Ramos (cell line): ENCODE measurements around the gene STRC.
"Not testable (repeated sequence)": the region's sequence is repeated elsewhere in the genome, so short reads cannot be mapped to it uniquely, and the experiment has no call there.

ENCODE experiments used
- in situ Hi-C: fragments of 300-500 bp; cut with MboI; formaldehyde crosslinking; loops from one replicate; pipeline ENCODE4 v1.14.3; 2022; ENCODE audit warnings: low sequenced_read_pairs; ENCODE audit not compliant: unreplicated experiment

STRC gene

GRCh38 chr15:43618700-43619099, at the start of gene STRC:
Gene STRC (minus strand): TSS chr15:43618800. CDS start chr15:43618722, 78 bp downstream.
- in situ Hi-C loops, result not testable (repeated sequence)

DNA sequence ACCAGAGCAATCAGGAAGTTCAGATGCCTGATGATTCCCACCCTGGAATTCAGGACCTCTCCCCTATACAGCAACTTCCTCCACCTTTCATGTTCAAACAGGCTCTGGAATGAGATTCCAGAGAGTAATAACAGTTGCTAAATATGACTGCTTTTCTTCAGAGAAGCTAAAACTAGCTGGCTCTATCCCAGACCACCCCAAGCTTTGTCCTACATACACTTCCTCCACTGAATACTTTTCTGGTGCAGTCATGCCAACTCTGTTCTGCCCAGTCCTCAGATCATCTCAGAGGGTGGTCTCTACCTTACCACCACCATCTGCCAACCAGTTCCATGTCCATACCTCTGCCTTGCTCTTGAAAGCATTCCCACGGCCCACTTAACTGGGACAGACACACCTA, 47.6 kb upstream of the STRC start:
- in situ Hi-C loops, result not testable (repeated sequence)

DNA sequence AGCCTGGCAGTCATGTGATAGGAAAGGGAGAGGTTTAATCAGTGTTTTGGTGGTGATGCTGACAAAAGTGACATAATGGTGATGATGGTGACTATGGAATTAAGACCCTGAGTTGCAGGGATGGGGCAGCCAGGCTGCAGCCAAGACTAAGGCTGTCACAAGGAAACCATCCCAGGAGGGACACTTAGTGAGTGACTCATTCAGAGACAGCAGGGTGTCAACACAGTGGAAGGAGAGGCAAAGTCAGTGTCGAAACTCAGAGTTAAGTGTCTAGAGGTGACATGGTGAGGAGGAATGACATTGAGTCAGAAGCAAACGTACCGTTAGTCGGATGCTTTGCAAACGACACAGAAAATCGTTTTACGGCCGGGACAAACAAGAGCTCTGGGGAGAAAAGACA, 44.7 kb upstream of the STRC start:
- in situ Hi-C loops, result not testable (repeated sequence)

- in situ Hi-C loops, result not testable (repeated sequence)
Observed at GRCh38 chr15:43662293-43662692, 43.7 kb upstream of the STRC start.

DNA sequence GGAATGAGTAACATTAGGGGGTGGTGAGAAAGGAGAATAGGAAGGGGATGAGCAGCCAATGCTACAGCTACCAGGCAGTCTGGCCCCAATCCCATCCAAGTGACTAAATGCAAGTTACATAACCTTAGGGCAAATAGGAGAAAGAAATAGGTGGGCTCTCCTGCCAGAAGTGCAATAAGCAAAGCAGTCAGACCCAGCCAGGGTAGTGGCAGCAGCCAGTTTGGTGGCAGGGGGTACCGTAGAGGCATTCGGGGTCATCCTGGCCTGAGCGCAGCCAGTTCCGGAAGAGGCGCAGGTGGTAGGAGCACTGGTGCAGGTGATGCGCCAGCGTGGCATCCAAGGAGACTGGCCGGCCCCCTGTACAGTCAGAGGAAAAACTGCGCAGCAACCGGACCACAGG, 41.1 kb upstream of the STRC start:
- in situ Hi-C loops, result not testable (repeated sequence)

DNA sequence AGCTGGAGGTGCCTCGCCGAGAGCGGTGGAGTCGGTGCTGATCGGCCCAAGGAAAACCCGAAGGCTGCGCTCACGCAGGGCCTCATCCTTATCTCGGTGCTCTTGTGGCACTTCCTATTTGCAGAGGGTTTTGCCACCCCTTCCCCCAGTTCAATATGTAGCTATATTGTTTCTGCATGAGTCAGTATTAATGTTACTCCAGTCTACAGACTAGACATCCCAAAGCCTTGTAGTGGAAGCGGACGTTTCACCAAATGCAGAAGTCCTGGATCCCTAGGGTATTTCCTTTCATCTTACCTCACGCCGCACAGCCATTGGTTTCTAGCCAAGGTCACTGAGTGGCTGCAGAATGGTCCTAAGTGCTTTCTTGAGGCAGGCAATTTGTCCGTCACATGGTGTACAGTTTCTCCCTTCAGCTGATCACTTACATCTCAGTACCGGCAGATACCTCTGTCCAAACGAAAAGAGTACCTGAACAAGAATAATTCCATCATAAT, 30.9 kb upstream of the STRC start:
- in situ Hi-C loops, result not testable (repeated sequence)

- in situ Hi-C loops, result no loop called here
Observed at GRCh38 chr15:43648649-43649429, 30.2 kb upstream of the STRC start, which contains the start of gene CATSPER2. Gene CATSPER2 (minus strand): TSS chr15:43648844. CDS start chr15:43648061, 783 bp downstream.

- in situ Hi-C loops, result not testable (repeated sequence)
Observed at GRCh38 chr15:43638464-43639204, 20.0 kb upstream of the STRC start.

DNA sequence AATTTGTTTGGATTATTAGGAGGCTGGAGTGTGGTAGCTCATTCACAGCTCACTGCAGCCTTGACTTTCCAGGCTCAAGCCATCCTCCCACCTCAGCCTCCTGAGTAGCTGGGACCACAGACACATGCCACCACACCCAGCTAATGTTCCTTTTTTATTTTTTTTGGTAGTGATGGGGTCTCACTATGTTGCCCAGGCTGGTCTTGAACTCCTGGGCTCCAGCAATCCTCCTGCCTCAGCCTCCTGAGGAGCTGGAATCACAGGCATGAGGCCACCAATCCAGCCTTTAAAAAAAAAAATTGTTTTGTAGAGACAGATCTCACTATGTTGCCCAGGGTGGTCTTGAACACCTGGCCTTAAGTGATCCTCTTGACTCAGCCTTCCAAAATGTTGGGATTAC, 8.3 kb upstream of the STRC start:
- in situ Hi-C loops, result not testable (repeated sequence)

- in situ Hi-C loops, result no loop called here
Observed at GRCh38 chr15:43625106-43625505, 6.5 kb upstream of the STRC start.

- in situ Hi-C loops, result not testable (repeated sequence)
Observed at GRCh38 chr15:43622068-43622799, 3.6 kb upstream of the STRC start.

DNA sequence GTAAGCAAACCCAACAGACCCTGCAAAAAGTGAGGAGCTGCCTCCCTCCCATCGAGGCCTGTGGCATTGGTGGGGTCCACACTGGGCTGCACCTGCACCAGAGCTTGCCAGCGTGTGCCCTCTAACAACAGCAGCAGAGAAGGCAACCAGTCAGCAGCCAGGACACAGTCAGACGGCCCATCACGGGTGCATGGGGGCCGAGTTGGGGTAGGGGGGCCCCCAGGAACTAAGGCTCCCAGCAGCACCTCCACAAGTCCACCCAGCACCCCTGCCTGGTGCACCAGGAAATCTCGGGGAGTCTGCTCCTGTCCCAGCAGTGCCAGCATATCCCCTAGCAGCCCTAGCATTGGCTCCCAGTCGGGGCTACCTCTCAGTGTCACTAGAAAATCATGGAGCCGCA, 850 bp downstream of the STRC start:
- in situ Hi-C loops, result not testable (repeated sequence)

GRCh38 chr15:43602233-43602632, 16.4 kb downstream of the STRC start:
- in situ Hi-C loops, result not testable (repeated sequence)

DNA sequence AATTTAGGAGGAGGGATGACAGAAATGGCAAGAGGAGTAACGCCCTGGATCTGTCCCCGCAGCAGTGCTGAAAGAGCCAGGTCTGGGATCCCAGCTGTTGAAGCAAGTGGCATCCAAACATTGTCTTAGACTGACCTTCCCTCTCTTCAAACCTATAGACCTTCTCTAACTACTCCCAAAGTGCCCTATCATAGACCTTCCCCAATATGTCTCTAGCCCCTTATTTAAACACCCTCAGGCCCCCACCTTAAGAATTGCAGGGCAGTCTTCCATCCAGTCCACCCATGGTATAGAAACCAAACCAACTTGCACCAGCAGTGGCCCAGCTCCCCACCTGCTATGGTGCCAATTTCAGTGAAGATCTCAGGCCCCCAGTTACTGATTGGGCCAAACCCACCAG, 18.4 kb downstream of the STRC start:
- in situ Hi-C loops, result not testable (repeated sequence)

GRCh38 chr15:43599131-43599530, 19.5 kb downstream of the STRC start:
- in situ Hi-C loops, result not testable (repeated sequence)

DNA sequence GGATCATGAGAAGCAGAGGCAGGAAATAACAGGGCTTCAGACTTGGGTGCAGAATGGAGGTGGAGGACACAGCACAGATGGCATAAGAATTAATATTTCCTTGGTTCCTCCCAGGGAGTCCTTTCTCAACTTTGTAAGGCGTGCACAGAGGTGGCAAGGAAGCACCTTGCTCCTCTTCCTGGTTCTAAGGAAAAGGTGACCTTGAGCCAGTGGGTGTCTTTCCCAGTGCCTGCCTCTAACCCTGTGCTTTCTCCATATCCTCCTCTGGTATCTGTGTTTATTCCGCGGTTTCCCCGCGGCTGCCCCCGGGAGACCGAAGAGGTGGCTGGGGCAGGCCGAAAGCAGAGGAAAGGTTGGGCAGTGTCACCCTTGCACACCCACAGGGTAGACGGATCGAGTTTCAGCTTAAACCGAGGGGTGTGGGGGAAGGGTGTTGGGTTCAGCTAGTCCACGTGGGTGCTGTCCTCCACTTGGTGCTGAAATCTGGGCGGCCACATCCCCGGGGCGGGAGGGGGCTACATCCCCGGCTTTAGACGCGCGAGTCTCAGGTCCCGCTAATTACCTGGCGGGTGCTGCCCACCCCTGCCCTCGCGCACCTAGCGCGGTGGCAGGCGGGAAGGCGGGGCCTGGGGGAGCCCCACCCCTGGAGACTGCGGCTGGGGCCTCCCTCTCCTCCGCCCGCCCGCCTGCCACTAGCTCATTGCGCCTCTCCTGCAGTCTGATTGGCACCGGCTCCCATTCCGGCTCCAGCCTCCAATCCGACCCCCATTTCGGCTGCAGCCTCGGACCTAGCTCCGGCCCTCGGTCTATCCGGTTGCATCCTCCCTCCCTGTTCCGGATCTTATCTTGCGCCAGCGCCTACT, 25.0 kb downstream of the STRC start, which contains the start of gene CKMT1B:
CKMT1B (plus strand) TSS at position 700 of the 863 bp plus-strand sequence. CDS start 192 bp downstream, outside the sequence.
- in situ Hi-C loops, result not testable (repeated sequence)

DNA sequence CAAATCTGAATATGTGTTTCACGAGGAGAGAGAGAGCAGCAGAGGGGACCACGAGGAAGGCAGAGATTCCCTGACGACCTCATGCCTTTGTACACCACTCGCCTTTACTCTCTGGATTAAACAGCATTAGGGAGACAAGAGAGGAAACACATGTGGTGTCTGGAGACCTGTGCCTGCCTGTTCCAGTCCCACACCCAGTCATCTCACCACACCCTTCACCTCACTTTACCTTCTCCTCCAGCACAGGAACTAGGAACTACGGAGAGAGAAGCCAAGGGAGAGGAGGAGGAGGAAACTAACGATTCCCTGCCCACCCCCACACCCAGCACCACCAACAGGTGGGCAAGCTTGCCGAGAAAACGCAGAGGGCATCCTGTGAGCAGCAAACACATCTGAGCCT, 25.8 kb downstream of the STRC start:
- in situ Hi-C loops, result not testable (repeated sequence)

DNA sequence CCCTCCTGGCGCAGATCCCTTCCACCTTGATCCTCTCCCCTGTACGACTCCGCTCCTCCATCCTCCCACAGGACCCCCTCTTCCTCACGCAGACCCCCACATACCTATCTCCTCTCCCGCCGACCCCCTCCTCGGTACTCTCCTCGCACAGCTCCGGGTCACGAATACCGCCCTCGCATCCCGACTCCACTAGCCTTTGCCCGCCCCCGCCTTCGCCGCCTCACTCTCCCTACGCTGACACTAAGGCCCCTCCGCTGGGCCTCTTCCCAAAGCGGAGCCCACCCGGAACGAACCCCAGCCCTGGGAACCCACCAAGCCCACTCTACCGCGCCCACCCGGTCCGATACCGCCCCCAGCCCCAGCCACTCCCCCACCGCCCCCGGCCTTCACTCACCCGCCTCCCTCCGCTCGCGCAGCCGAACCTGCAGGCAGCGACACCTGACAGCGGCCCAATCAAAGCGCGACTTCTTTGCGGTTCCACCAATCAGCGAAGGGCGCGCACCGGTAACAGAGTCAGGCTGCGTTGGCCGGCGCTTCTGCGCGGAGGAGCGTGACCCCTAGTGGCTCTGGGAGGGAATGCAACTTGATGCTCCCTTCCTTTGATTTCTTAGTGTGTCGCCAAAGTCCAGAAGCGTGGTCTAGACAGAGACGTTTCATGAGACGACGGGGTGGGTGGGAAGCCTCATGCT, 28.7 kb downstream of the STRC start, which contains the start of gene PPIP5K1:
PPIP5K1 (minus strand) TSS at position 431 of the 689 bp plus-strand sequence. CDS start 5,704 bp downstream, outside the sequence.
- in situ Hi-C loops, result not testable (repeated sequence)

DNA sequence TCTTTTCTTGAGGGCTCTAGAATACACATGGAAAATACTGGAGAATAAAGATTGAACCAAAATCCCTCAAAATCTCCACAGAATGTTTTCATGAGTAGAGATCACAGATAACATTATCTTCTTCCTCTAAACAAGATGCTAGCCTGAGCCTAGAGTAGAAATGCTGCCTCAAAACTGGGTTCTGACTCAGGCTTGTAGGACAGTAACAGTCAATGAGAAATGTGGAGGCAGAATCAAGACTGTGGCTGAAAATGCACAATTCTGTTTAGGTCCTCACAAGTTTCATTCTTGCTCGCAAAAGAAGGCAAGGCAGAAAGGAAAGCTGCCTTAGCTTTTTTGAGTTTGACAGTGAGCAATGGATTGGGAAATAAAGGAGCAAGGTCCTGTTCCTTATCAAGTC, 44.0 kb downstream of the STRC start:
- in situ Hi-C loops, result not testable (repeated sequence)
